Glomerular endothelial cell (primary cell): ENCODE results near the gene DLL4. TPM values are rescaled to one million over a fixed set of nuclear protein-coding genes. Genes with fewer than 3 reads are reported as not detected.
A peak's percentile ranks its signal among the peaks of the same experiment; 100 is the strongest.

Source experiments
- DNase-seq: peaks from one replicate; pipeline ENCODE4 v3.0.0-alpha.2; 2011; ENCODE audit warnings: low read depth, low spot score; ENCODE audit errors: extremely low read depth
- total RNA-seq: library from RNA; depleted of rRNA; stranded (reverse); fragments of >200 nt; gene quantifications from 2 replicates; pipeline ENCODE4 v1.2.3, GENCODE V29; 2015

DLL4 gene
- total RNA-seq: 91.1 and 213 TPM in 2 replicates

DNA sequence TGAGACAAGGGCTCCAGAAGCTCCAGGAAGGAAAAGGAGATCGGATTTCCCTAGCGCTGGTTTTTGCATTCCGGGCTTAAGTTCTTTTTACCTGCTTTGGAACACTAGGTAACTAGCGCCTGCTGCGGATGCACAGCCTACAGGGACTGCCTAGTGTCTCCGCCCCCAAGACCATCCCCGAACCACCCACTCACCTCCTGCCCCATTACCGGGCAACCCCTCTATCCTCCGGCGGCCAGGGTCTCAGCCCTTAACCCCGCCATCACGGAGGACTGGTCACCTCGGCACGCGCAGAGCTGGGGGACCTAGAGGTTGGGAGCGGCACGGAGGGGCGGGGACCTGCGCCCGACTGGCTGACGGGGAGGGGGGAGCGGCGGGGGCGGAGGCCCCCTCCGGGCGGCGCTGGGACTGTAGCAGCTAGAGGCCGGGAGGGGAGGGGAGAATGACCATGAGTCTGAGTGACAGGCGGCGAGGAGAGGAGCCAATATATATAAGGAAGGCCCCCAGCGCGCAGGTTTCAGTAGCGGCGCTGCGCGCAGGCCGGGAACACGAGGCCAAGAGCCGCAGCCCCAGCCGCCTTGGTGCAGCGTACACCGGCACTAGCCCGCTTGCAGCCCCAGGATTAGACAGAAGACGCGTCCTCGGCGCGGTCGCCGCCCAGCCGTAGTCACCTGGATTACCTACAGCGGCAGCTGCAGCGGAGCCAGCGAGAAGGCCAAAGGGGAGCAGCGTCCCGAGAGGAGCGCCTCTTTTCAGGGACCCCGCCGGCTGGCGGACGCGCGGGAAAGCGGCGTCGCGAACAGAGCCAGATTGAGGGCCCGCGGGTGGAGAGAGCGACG is at the start of gene DLL4:
Gene DLL4, plus strand, starts transcription at position 520 of the 839 bp plus-strand sequence. CDS start 329 bp downstream, outside the sequence.
- DNase-seq: no peak

- DNase-seq: no peak
Measured at GRCh38 chr15:40879609-40880008, 49.5 kb upstream of the DLL4 start.

GRCh38 chr15:40881351-40881750 is 47.8 kb upstream of the DLL4 start:
- no peak for DNase-seq

- DNase-seq: no peak
Measured at GRCh38 chr15:40886586-40886985, 42.6 kb upstream of the DLL4 start.

DNA sequence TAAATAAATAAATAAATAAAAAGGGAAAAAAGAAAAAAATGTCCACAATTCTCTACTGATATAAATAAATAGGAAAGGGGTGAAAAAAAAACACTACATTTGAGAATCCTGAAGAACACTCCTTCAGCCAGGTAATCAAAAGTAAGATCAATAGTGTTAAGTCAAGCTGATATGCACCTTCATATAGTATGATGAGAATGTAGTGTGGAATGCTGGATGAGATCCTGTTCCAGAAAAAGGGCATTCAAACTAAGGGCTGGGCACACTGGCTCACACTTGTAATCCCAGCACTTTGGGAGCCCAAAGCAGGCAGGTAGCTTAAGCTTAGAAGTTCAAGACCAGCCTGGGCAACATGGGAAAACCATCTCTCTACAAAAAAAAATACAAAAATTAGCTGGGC is 40.0 kb upstream of the DLL4 start:
- no peak for DNase-seq

GRCh38 chr15:40891138-40891537 is 38.0 kb upstream of the DLL4 start:
- no peak for DNase-seq

DNA sequence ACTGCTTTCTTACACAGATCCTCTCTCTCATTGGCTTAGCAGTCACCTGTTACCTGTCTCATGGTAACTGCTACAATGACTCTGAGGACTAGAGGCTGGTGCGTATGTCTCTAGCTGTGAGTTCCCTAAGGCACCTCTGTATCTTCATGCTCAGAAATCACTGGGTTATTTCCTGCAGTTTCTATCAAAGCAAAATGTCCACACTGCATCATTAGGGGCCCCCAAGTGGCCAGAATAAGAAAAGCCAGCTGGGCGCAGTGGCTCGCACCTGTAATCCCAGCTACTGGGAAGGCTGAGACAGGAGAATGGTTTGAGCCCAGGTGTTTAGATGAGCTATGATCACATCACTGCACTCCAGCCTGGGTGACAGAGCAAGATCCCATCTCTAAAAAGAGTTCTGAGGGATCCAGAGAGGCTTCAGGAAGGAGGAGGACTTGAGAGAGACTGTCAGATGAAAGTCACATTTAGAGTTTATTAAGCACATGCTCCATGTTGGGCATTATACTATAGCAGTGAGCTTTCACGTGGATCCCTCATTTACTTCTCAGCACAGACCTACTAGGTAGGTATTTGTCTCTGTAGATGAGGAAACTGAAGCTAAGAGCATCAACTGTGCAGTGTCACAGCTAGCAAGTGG is 37.2 kb upstream of the DLL4 start:
- DNase-seq: no peak

DNA sequence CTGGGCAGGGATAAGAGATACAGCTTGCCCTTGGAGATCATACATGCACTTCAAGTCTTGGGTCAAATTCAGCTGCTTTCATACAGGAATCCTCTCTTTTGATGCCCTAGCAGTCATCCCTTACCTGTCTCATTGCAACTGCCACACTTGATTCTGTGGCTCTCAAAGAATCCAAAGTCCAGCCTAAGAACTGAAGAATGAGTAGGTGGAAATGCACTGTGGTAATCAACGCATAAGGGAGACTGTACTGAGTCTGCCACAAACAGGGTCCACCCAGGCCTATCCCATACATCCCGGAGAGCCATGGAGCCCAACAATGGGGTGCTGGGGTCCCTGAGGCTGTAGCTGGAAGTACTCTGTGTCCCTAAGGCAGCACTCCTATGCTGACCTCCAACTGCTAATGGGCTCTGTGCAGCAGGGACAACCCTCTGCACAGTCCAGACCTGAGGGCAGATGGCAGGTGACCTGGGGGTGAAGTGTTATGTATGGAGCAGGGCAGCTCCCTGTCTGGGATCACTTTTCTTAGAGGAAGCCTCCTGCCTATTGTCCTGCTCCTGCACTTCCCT is 36.6 kb upstream of the DLL4 start:
- no peak for DNase-seq

DNA sequence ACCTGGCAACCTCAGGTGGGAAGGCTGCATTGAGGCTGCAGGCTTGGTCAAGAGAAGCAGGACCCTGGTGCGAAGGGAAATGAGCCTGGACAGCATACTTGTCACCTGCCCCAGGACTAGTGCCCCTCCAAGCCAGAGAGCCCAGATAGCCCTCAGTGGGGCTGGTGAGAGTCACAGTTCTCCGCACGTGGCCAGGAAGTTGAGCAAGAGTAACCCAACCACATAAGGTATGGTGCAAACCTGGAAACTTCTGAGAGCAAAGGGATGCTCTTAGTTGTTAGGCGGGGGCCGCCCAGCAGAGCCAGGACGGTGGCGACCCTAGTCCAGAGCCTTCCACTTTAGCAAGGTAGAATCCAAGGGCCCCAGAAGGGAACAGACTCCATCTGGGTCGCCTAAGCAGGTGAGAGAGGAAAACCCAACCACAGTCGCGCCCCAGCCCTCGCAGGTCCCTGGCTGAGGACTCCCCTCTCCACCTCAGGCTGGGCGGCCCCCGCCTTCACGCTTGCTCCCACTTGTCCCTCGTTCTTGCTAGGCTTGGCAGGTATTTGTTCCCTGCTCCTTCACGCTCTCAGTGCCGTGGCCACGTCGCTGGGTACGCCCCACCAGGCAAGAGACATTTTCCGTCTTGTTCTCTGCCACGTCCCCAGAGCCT is 36.0 kb upstream of the DLL4 start:
- no peak for DNase-seq

GRCh38 chr15:40893733-40894680 is 35.1 kb upstream of the DLL4 start, which contains the start of gene VPS18:
Gene VPS18, plus strand, starts transcription at chr15:40894450. Its CDS starts 319 bp downstream, at chr15:40894769.
- peak; percentile 63 for DNase-seq

GRCh38 chr15:40894681-40895448 is 34.3 kb upstream of the DLL4 start:
- no peak for DNase-seq

DNA sequence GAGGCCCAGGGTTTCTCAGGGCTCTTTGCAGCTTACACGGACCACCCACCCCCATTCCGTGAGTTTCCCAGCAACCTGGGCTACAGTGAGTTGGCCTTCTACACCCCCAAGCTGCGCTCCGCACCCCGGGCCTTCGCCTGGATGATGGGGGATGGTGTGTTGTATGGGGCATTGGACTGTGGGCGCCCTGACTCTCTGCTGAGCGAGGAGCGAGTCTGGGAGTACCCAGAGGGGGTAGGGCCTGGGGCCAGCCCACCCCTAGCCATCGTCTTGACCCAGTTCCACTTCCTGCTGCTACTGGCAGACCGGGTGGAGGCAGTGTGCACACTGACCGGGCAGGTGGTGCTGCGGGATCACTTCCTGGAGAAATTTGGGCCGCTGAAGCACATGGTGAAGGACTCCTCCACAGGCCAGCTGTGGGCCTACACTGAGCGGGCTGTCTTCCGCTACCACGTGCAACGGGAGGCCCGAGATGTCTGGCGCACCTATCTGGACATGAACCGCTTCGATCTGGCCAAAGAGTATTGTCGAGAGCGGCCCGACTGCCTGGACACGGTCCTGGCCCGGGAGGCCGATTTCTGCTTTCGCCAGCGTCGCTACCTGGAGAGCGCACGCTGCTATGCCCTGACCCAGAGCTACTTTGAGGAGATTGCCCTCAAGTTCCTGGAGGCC is 29.5 kb upstream of the DLL4 start:
- DNase-seq: no peak

DNA sequence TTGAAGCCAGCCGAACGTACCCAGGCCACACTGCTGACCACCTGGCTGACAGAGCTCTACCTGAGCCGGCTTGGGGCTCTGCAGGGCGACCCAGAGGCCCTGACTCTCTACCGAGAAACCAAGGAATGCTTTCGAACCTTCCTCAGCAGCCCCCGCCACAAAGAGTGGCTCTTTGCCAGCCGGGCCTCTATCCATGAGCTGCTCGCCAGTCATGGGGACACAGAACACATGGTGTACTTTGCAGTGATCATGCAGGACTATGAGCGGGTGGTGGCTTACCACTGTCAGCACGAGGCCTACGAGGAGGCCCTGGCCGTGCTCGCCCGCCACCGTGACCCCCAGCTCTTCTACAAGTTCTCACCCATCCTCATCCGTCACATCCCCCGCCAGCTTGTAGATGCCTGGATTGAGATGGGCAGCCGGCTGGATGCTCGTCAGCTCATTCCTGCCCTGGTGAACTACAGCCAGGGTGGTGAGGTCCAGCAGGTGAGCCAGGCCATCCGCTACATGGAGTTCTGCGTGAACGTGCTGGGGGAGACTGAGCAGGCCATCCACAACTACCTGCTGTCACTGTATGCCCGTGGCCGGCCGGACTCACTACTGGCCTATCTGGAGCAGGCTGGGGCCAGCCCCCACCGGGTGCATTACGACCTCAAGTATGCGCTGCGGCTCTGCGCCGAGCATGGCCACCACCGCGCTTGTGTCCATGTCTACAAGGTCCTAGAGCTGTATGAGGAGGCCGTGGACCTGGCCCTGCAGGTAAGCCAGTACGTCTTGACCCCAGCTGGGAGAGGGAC is 28.7 kb upstream of the DLL4 start:
- no peak for DNase-seq

- no peak for DNase-seq
Measured at GRCh38 chr15:40901053-40901443, 28.1 kb upstream of the DLL4 start.

DNA sequence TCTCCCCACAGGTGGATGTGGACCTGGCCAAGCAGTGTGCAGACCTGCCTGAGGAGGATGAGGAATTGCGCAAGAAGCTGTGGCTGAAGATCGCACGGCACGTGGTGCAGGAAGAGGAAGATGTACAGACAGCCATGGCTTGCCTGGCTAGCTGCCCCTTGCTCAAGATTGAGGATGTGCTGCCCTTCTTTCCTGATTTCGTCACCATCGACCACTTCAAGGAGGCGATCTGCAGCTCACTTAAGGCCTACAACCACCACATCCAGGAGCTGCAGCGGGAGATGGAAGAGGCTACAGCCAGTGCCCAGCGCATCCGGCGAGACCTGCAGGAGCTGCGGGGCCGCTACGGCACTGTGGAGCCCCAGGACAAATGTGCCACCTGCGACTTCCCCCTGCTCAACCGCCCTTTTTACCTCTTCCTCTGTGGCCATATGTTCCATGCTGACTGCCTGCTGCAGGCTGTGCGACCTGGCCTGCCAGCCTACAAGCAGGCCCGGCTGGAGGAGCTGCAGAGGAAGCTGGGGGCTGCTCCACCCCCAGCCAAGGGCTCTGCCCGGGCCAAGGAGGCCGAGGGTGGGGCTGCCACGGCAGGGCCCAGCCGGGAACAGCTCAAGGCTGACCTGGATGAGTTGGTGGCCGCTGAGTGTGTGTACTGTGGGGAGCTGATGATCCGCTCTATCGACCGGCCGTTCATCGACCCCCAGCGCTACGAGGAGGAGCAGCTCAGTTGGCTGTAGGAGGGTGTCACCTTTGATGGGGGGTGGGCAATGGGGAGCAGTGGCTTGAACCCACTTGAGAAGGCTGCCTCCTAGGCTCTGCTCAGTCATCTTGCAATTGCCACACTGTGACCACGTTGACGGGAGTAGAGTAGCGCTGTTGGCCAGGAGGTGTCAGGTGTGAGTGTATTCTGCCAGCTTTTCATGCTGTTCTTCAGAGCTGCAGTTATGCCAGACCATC is 26.3 kb upstream of the DLL4 start:
- DNase-seq: no peak

DNA sequence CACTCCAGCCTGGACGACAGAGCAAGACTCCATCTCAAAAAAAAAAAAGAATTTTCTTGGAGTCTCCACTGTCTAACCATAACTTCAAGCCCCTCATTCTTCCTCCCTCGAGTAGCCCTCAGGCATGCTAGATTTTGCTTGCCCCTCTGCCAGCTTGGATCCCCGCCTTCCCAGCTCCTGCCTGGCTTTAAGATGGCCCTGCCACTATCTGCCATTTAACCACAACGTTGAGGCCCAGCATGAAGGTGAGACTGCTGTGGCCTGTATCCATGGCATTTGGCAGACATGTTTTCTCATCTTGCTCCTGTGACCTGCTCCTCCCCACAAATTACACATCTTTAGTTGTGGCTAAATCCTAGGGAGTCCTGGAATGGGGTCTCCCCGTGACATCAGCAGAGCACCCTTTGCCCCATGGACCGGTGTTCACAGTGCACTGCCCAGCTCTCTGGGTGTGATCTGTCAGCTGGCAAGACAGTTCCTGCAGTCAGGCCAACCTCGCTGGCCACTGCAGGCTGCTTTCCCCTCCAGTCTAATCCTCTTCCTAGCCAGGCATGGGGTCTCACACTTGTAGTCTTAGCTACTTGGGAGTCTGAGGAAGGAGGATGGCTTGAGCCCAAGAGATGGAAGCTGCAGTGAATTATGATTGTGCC is 24.5 kb upstream of the DLL4 start:
- no peak for DNase-seq
